GM12865 (cell line): ENCODE results near the gene OTOF.

Source experiments
- DNase-seq: peaks from one replicate; pipeline ENCODE4 v3.0.0; 2010; ENCODE audit warnings: low read depth
- H3K4me3 ChIP-seq: 2 replicates; pipeline ENCODE4 v1.5.1; 2011; ENCODE audit warnings: mild to moderate bottlenecking, low read depth, low read length, control low read depth
- CTCF ChIP-seq: IDR thresholded peaks from 2 replicates; pipeline ENCODE4 v1.5.1; 2011; ENCODE audit warnings: low read length, control low read depth, low read depth, inconsistent platforms; ENCODE audit not compliant: insufficient read depth; ENCODE audit errors: missing control alignments

The OTOF gene

GRCh38 chr2:26465981-26466471 lies 11.9 kb downstream of the OTOF start:
- DNase-seq: no peak
- no peak for TF ChIP-seq CTCF
- no peak overlapping the region for H3K4me3 ChIP-seq

DNA sequence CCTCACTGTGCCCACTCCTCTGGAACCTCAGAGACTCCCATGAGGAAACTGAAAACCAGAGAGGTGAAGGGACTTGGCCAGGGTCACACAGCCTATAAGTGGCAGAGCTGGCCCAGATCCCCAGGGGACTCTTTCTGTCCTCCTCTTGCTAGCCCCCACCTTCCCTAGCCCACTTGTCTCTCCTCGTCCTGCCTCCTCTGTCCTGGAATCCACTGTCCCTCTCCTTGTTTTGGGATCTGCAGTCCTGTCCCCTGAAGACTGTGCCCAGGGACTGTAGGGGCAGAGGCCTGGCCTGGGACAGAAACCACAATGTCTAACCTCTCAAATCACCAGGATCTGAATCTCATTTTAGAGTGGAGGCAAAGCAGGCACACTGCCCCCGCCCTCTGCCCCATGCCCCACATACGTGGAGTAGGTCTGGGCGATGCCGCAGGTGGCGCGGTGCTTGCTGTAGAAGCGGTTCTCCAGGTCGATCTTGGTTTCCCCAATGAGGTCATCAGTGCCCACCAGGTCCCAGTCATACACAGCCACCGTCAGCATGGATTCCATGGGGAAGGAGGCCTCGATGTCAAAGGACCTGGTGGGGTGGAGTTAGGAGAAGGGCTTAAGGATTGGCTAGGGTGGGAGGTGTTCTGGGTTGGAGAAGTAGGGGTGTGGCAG lies 12.5 kb downstream of the OTOF start:
- TF ChIP-seq CTCF: no peak
- DNase-seq: no peak
- no peak overlapping the region for H3K4me3 ChIP-seq

GRCh38 chr2:26464390-26465265 lies 13.3 kb downstream of the OTOF start:
- DNase-seq: no peak
- H3K4me3 ChIP-seq: no peak overlapping the region
- no peak for TF ChIP-seq CTCF

GRCh38 chr2:26463244-26464192 lies 14.4 kb downstream of the OTOF start:
- no peak overlapping the region for H3K4me3 ChIP-seq
- no peak for TF ChIP-seq CTCF
- DNase-seq: no peak

DNA sequence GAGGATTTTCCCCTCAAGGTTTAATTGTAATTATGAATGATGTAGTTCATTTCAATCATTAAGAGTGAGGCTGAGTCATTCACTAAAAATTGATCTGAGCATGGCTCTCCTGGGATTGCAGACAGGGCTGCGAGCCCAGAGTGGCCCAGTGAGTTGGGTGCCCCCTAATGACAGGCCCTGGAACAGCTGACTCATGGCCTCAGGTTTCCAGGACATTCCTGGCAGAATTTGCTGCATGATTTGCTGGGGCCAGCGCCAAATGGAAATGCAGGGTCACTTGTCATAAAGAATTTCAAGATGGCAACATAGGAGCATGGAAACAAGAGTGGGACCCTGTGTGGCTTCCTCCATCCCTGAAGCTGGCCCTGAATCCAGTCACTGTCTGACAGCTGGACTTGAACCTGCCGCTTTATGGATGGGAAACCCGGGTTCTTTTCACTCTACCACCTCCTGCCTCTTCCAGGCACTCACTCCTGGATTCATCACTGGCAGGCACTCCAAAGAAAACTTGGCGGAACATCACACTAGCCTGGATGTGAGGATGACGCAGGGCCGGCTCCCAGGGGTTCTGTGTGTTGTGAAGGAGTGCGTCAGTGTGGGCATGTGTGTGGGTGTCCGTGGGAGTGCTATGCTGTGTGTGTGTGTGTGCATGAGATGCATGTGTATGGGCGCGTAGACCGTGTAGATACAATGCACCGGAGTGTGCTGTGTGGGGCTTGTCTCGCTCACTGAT lies 15.2 kb downstream of the OTOF start:
- DNase-seq: no peak
- H3K4me3 ChIP-seq: no peak overlapping the region
- peak; percentile 46 for TF ChIP-seq CTCF

- TF ChIP-seq CTCF: no peak
- DNase-seq: no peak
- no peak overlapping the region for H3K4me3 ChIP-seq
Observed at GRCh38 chr2:26462100-26462499, 15.8 kb downstream of the OTOF start.
